ENCODE data around the gene B3GALNT2.

Gene B3GALNT2

DNA sequence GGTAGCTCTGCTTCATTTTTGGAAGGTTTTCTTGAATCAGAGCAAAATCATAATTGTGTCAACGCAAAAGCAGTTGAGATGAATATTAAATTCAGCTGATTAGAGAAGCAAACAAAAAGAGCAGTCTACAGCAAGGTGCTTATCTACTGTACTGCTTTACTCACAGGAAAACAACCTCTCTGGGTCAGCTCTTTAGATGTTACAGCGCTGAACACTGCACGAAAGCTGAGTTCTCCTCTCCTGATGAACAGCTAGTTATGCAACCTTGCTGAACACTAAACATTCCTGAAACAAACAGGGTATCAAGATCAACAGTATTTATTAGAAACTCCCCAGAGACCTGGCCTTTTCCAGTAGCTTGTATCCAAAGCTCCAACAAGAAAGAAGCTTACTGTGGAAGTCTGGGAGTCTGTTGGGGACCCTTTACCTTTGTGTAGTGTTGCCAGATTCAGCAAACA is 95.7 kb downstream of the B3GALNT2 start:
- DNase-seq: no peak

DNA sequence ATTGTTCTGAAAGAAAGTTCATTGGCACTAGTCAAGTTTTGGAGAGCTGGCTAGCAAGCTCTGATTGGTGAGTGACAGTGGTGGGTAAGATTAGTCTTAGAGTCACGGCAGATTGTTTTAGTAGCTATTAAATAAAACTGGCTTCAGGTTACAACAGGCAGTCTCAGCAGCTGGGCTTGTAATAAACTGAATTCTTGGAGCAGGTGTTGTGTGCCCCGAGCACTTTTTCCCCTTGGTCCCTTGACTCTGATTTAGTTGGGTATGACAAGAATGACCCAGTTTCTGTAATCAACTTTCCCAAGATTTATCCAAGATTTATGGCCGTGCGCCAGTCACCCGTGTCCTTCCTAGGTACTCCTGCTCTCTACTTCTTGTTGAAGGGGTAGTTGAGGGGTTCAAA is 96.8 kb downstream of the B3GALNT2 start:
- no peak for DNase-seq

- DNase-seq: no peak
Measured at GRCh38 chr1:235404190-235404589, 100.1 kb downstream of the B3GALNT2 start.

- no peak for DNase-seq
Measured at GRCh38 chr1:235403593-235403992, 100.7 kb downstream of the B3GALNT2 start.

GRCh38 chr1:235402457-235403200 is 101.6 kb downstream of the B3GALNT2 start:
- DNase-seq: no peak

GRCh38 chr1:235401251-235401650 is 103.0 kb downstream of the B3GALNT2 start:
- no peak for DNase-seq

Data from KG1 (cell line).